A549 (cell line): ENCODE data around the gene HSD17B13.

ENCODE experiments used
- CTCF ChIP-seq: fragments of >200 bp; sonication (Bioruptor Twin); formaldehyde crosslinking; IDR thresholded peaks from 3 replicates; pipeline ENCODE4 v1.5.1; 2016
- EP300 ChIP-seq, 2 experiments: fragments of >200 bp; sonication (Bioruptor Twin); formaldehyde crosslinking; IDR thresholded peaks; 2 replicates in 1 of 2; 3 replicates in 1 of 2; pipeline ENCODE4 v1.6.1; 2016 to 2017
- FOXS1 ChIP-seq: fragments of 250-450 bp; sonication (Bioruptor Pico); IDR thresholded peaks from 2 replicates; pipeline ENCODE4 v1.5.0; 2020; ENCODE audit warnings: mild to moderate bottlenecking, moderate library complexity
- NR3C1 ChIP-seq: fragments of >200 bp; sonication (Bioruptor Twin); formaldehyde crosslinking; IDR thresholded peaks from 3 replicates; pipeline ENCODE4 v1.6.1; 2017
- POLR2A ChIP-seq: IDR thresholded peaks from 2 replicates; pipeline ENCODE4 v1.6.1; 2012; ENCODE audit warnings: mild to moderate bottlenecking, low read length

GRCh38 chr4:87313756-87314155 is 8.9 kb downstream of the HSD17B13 start:
- TF ChIP-seq CTCF (no peak), FOXS1 (CRISPR knock-in tag) (no peak), EP300 (IDR thresholded peaks at IDR 0.05) (no peak), NR3C1 (no peak), POLR2A (no peak)
